Measurements from ENCODE around the gene PIGS. TPM values are rescaled to one million over a fixed set of nuclear protein-coding genes. Genes with fewer than 3 reads are reported as not detected.

PIGS gene
- total and polyA plus RNA-seq, 2 of the 13 experiments (the other 11 are each of a cell fraction or from before 2014, with no cell fraction given): 31.7 to 42.6 TPM

DNA sequence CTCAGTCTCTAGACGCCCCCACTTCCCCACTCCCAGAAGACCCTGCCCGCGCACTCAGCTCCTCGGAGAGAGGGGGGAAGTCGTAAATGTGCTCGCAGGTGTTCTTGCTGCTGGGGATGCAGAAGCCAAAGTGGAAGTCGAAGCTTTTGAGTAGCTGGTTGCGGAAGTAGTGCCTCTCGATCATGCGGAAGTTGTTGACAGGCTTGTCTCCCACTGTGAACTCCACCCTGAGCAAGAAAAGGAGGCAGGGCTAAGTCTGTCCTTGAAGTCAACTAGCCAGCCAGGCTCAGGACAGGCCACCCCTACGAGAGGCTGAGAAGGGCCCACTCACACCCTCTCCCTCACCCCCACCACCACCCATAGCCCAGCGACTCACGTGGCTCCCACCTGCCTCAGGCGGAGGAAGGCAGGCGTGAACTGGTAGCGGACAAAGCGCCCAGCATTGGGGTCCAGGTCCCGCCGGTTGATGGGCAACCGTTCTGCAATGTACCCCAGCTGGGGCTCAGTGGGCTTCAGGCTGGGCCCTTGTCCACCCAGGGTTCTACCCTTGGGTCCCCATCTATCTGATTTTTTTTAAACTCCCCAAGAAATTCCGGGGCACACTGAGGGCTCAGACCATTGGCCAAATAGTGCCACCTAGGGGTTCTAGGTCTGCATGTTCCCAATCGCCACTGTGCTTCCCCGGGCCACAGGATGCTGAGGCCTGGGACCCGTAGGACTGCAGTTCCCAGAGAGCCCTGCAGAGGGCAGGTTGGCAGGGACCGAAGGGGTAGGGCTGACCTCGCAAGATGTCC is 23.5 kb downstream of the PIGS start (continued):
- TF ChIP-seq, protein P1, sequence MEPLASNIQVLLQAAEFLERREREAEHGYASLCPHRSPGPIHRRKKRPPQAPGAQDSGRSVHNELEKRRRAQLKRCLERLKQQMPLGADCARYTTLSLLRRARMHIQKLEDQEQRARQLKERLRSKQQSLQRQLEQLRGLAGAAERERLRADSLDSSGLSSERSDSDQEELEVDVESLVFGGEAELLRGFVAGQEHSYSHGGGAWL (CRISPR knock-in tag; IDR thresholded peaks at IDR 0.05): no peak
- TF ChIP-seq ZNF567 (CRISPR knock-in tag; IDR thresholded peaks at IDR 0.05; ENCODE audit: borderline replicate concordance) (no peak), ETV5 (CRISPR knock-in tag; IDR thresholded peaks at IDR 0.05; ENCODE audit: borderline replicate concordance) (peak; percentile 11; the same call in 1 of the 2 replicates), HNRNPL (IDR thresholded peaks at IDR 0.05; ENCODE audit: low read depth, low read length) (peak; percentile 97), ZNF253 (CRISPR knock-in tag; IDR thresholded peaks at IDR 0.05; ENCODE audit: borderline replicate concordance) (no peak), SIX4 (CRISPR knock-in tag; IDR thresholded peaks at IDR 0.05) (no peak), ZNF274 (CRISPR knock-in tag; IDR thresholded peaks at IDR 0.05) (peak; percentile 40; the same call in 1 of the 2 replicates), FOSL1 (CRISPR knock-in tag; IDR thresholded peaks at IDR 0.05; ENCODE audit: borderline replicate concordance) (no peak), CHCHD3 (CRISPR knock-in tag; IDR thresholded peaks at IDR 0.05) (no peak), ZBTB42 (CRISPR knock-in tag; IDR thresholded peaks at IDR 0.05) (no peak), ZNF598 (CRISPR knock-in tag; IDR thresholded peaks at IDR 0.05; ENCODE audit: borderline replicate concordance) (0 out of 2 replicates have a peak, but pooled peaks have one; percentile 52), U2AF1 (optimal IDR thresholded peaks at IDR 0.05; ENCODE audit: low read depth, low read length) (no peak), GFI1 (CRISPR knock-in tag; IDR thresholded peaks at IDR 0.05; ENCODE audit: borderline replicate concordance) (no peak), SMC3 (IDR thresholded peaks at IDR 0.05; ENCODE audit: low read length) (peak; percentile 18; the same call in 1 of the 2 replicates), TARDBP (CRISPR knock-in tag; IDR thresholded peaks at IDR 0.05) (no peak), ZFX (CRISPR knock-in tag; IDR thresholded peaks at IDR 0.05; ENCODE audit: low read depth) (peak; percentile 31; the same call in 1 of the 2 replicates), SALL1 (CRISPR knock-in tag; IDR thresholded peaks at IDR 0.05) (0 out of 2 replicates have a peak, but pooled peaks have one; percentile 10)
- TF ChIP-seq, protein P2, sequence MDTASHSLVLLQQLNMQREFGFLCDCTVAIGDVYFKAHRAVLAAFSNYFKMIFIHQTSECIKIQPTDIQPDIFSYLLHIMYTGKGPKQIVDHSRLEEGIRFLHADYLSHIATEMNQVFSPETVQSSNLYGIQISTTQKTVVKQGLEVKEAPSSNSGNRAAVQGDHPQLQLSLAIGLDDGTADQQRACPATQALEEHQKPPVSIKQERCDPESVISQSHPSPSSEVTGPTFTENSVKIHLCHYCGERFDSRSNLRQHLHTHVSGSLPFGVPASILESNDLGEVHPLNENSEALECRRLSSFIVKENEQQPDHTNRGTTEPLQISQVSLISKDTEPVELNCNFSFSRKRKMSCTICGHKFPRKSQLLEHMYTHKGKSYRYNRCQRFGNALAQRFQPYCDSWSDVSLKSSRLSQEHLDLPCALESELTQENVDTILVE (CRISPR knock-in tag; IDR thresholded peaks at IDR 0.05): no peak
- TF ChIP-seq, protein P3, sequence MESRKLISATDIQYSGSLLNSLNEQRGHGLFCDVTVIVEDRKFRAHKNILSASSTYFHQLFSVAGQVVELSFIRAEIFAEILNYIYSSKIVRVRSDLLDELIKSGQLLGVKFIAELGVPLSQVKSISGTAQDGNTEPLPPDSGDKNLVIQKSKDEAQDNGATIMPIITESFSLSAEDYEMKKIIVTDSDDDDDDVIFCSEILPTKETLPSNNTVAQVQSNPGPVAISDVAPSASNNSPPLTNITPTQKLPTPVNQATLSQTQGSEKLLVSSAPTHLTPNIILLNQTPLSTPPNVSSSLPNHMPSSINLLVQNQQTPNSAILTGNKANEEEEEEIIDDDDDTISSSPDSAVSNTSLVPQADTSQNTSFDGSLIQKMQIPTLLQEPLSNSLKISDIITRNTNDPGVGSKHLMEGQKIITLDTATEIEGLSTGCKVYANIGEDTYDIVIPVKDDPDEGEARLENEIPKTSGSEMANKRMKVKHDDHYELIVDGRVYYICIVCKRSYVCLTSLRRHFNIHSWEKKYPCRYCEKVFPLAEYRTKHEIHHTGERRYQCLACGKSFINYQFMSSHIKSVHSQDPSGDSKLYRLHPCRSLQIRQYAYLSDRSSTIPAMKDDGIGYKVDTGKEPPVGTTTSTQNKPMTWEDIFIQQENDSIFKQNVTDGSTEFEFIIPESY (CRISPR knock-in tag; IDR thresholded peaks at IDR 0.05): peak; percentile 46; the same call in 1 of the 2 replicates
- TF ChIP-seq, protein P4, sequence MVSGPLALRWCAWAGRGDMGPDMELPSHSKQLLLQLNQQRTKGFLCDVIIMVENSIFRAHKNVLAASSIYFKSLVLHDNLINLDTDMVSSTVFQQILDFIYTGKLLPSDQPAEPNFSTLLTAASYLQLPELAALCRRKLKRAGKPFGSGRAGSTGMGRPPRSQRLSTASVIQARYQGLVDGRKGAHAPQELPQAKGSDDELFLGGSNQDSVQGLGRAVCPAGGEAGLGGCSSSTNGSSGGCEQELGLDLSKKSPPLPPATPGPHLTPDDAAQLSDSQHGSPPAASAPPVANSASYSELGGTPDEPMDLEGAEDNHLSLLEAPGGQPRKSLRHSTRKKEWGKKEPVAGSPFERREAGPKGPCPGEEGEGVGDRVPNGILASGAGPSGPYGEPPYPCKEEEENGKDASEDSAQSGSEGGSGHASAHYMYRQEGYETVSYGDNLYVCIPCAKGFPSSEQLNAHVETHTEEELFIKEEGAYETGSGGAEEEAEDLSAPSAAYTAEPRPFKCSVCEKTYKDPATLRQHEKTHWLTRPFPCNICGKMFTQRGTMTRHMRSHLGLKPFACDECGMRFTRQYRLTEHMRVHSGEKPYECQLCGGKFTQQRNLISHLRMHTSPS (CRISPR knock-in tag; IDR thresholded peaks at IDR 0.05; ENCODE audit: low read depth): peak; percentile 70; the same call in 1 of the 2 replicates
- TF ChIP-seq, protein P5, sequence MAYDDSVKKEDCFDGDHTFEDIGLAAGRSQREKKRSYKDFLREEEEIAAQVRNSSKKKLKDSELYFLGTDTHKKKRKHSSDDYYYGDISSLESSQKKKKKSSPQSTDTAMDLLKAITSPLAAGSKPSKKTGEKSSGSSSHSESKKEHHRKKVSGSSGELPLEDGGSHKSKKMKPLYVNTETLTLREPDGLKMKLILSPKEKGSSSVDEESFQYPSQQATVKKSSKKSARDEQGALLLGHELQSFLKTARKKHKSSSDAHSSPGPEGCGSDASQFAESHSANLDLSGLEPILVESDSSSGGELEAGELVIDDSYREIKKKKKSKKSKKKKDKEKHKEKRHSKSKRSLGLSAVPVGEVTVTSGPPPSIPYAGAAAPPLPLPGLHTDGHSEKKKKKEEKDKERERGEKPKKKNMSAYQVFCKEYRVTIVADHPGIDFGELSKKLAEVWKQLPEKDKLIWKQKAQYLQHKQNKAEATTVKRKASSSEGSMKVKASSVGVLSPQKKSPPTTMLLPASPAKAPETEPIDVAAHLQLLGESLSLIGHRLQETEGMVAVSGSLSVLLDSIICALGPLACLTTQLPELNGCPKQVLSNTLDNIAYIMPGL (CRISPR knock-in tag; IDR thresholded peaks at IDR 0.05; ENCODE audit: borderline replicate concordance in 1 of 2, low read depth in 1 of 2): 0 out of 4 replicates have a peak, but pooled peaks of 1 of the 2 experiments have one; percentile 23
